SK-N-SH (cell line): ENCODE measurements around the gene PLPPR5. TPM values are rescaled to one million over a fixed set of nuclear protein-coding genes. Genes with fewer than 3 reads are reported as not detected.

Source experiments
- CTCF ChIA-PET: fragments of 300-600, 350-600 bp; formaldehyde crosslinking; extraction: SDS; loops from one replicate; lab custom pipeline; 2021; lab: Yijun Ruan, JAX
- POLR2A ChIA-PET: fragments of 350-600 bp; sonication (Branson Sonifier 250); formaldehyde crosslinking; extraction: SDS; loops from one replicate; lab custom pipeline; 2020; ENCODE audit warnings: antibody characterized with exemption, inconsistent platforms; lab: Yijun Ruan, JAX
- DNase-seq: peaks from one replicate; pipeline ENCODE4 v3.0.0; 2012
- H2AFZ ChIP-seq: fragments of 200-600 bp; sonication (generic); 2 replicates; pipeline ENCODE4 v1.8.1; 2016; ENCODE audit warnings: antibody characterized with exemption, mild to moderate bottlenecking, low read depth
- H3F3A ChIP-seq: fragments of 200-600 bp; sonication (generic); replicated peaks from 2 replicates; pipeline ENCODE3; 2016; ENCODE audit warnings: antibody characterized with exemption, mild to moderate bottlenecking; ENCODE audit not compliant: insufficient read depth
- H3K27ac ChIP-seq, 2 experiments: fragments of 200-500 bp in 1 of 2; fragments of 200-600 bp in 1 of 2; sonication (Bioruptor generic) in 1 of 2; sonication (generic), shearing (Covaris generic) in 1 of 2; 2 replicates each; pipeline versions ENCODE4 v1.5.1 to v1.6.1; 2014 to 2016; ENCODE audit warnings: low read depth in 2 of 2, inconsistent platforms in 1 of 2, low read length in 1 of 2, mild to moderate bottlenecking in 1 of 2, mixed read lengths in 1 of 2
- H3K27me3 ChIP-seq: fragments of 200-600 bp; sonication (generic), shearing (Covaris generic); 2 replicates; pipeline ENCODE4 v1.6.1; 2016; ENCODE audit warnings: mixed run types; ENCODE audit not compliant: insufficient read depth
- H3K36me3 ChIP-seq, 2 experiments: fragments of 200-500 bp in 1 of 2; fragments of 200-600 bp in 1 of 2; sonication (Bioruptor generic) in 1 of 2; sonication (generic) in 1 of 2; replicated peaks in 1 of 2; 2 replicates each; pipeline versions ENCODE3 to v1.5.1; 2014 to 2016; ENCODE audit warnings: low read length in 1 of 2, mild to moderate bottlenecking in 1 of 2; ENCODE audit not compliant: insufficient read depth in 2 of 2, control insufficient read depth in 1 of 2
- H3K4me1 ChIP-seq, 2 experiments: fragments of 200-500 bp in 1 of 2; fragments of 200-600 bp in 1 of 2; sonication (Bioruptor generic) in 1 of 2; sonication (generic), shearing (Covaris generic) in 1 of 2; 2 replicates each; pipeline versions ENCODE4 v1.5.1 to v1.6.1; 2014 to 2016; ENCODE audit warnings: low read depth in 1 of 2, low read length in 1 of 2, mixed run types in 1 of 2; ENCODE audit not compliant: insufficient read depth in 2 of 2, control insufficient read depth in 1 of 2
- H3K4me2 ChIP-seq: fragments of 200-600 bp; sonication (generic), shearing (Covaris generic); 2 replicates; pipeline ENCODE4 v1.6.1; 2017; ENCODE audit warnings: mixed run types
- H3K4me3 ChIP-seq, 2 experiments: fragments of 200-500 bp in 1 of 2; fragments of 200-600 bp in 1 of 2; sonication (Bioruptor generic) in 1 of 2; sonication (generic), shearing (Covaris generic) in 1 of 2; 2 replicates each; pipeline versions ENCODE4 v1.5.1 to v1.8.1; 2014 to 2016; ENCODE audit warnings: low read depth in 2 of 2, inconsistent platforms in 1 of 2, low read length in 1 of 2, mild to moderate bottlenecking in 1 of 2, mixed read lengths in 1 of 2, moderate library complexity in 1 of 2
- H3K79me2 ChIP-seq: fragments of 200-600 bp; sonication (generic); 2 replicates; pipeline ENCODE4 v1.8.1; 2017; ENCODE audit warnings: mild to moderate bottlenecking; ENCODE audit not compliant: insufficient read depth
- H3K9ac ChIP-seq: fragments of 200-600 bp; sonication (generic); 2 replicates; pipeline ENCODE4 v1.6.1; 2017; ENCODE audit warnings: mixed run types
- H3K9me2 ChIP-seq: fragments of 200-600 bp; sonication (generic); 2 replicates; pipeline ENCODE4 v1.6.1; 2017; ENCODE audit warnings: mixed run types
- H3K9me3 ChIP-seq: fragments of 200-600 bp; sonication (generic); 2 replicates; pipeline ENCODE4 v1.6.1; 2017; ENCODE audit warnings: mixed run types, mild to moderate bottlenecking, moderate library complexity
- H4K20me1 ChIP-seq: fragments of 200-600 bp; sonication (generic); 2 replicates; pipeline ENCODE4 v1.6.1; 2017; ENCODE audit warnings: mild to moderate bottlenecking, mixed run types; ENCODE audit not compliant: insufficient read depth
- ELF1 ChIP-seq: IDR thresholded peaks from 2 replicates; pipeline ENCODE4 v1.4.0; 2012
- MXI1 ChIP-seq: IDR thresholded peaks from 2 replicates; pipeline ENCODE4 v1.6.1; 2012; ENCODE audit warnings: mild to moderate bottlenecking, low read depth, low read length, improper control_type of control experiment
- NFIC ChIP-seq: IDR thresholded peaks from 2 replicates; pipeline ENCODE4 v1.4.0; 2012; ENCODE audit warnings: borderline replicate concordance
- NRF1 ChIP-seq: IDR thresholded peaks from 2 replicates; pipeline ENCODE4 v1.6.1; 2012; ENCODE audit warnings: low read depth, mild to moderate bottlenecking, low read length
- RFX5 ChIP-seq: IDR thresholded peaks from 2 replicates; pipeline ENCODE4 v1.6.1; 2012; ENCODE audit warnings: mild to moderate bottlenecking, improper control_type of control experiment, low read length
- RXRA ChIP-seq: IDR thresholded peaks from 2 replicates; pipeline ENCODE4 v1.4.0; 2012; ENCODE audit warnings: low read depth, mild to moderate bottlenecking, borderline replicate concordance
- SMC3 ChIP-seq: IDR thresholded peaks from 2 replicates; pipeline ENCODE4 v1.6.1; 2012; ENCODE audit warnings: low read depth, low read length, improper control_type of control experiment
- TAF1 ChIP-seq: IDR thresholded peaks from 2 replicates; pipeline ENCODE4 v1.6.1; 2012; ENCODE audit warnings: low read depth, mild to moderate bottlenecking, low read length, moderate library complexity, borderline replicate concordance
- TEAD4 ChIP-seq: IDR thresholded peaks from 2 replicates; pipeline ENCODE4 v1.4.0; 2012; ENCODE audit warnings: mild to moderate bottlenecking, borderline replicate concordance; ENCODE audit not compliant: insufficient read depth
- USF2 ChIP-seq: fragments of 150-350 bp; IDR thresholded peaks from 2 replicates; pipeline ENCODE4 v1.6.1; 2017; ENCODE audit warnings: antibody characterized with exemption, low read length, low read depth, borderline replicate concordance
- WGBS: methylation state at CpG from one replicate; pipeline ENCODE4 v1.1.6; 2017; ENCODE audit warnings: low lambda C conversion rate; 5-methylcytosine and 5-hydroxymethylcytosine counted together
- polyA plus RNA-seq, 3 experiments: library from polyadenylated mRNA; depleted of rRNA; stranded (reverse); fragments of >200 nt; gene quantifications; 2 replicates each; pipeline ENCODE4 v1.2.3, GENCODE V29; 2012
- TF ChIP-seq, protein P1 (sequence below): fragments of 200-600 bp; sonication (generic); IDR thresholded peaks from 2 replicates; pipeline ENCODE4 v1.6.1; 2017; ENCODE audit warnings: antibody characterized with exemption, mild to moderate bottlenecking, moderate library complexity
- TF ChIP-seq, protein P2 (sequence below): IDR thresholded peaks from 2 replicates; pipeline ENCODE4 v1.6.1; 2012; ENCODE audit warnings: mild to moderate bottlenecking, low read depth, low read length, moderate library complexity
- TF ChIP-seq, protein P3 (sequence below): IDR thresholded peaks from 2 replicates; pipeline ENCODE4 v1.4.0; 2012; ENCODE audit warnings: low read depth

Gene PLPPR5, protein sequence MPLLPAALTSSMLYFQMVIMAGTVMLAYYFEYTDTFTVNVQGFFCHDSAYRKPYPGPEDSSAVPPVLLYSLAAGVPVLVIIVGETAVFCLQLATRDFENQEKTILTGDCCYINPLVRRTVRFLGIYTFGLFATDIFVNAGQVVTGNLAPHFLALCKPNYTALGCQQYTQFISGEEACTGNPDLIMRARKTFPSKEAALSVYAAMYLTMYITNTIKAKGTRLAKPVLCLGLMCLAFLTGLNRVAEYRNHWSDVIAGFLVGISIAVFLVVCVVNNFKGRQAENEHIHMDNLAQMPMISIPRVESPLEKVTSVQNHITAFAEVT
- 0.23 and 0.49 TPM in 2 replicates for polyA plus RNA-seq (2012; rRNA removed)
- 0.95 and 1.4 TPM in 2 replicates for polyA plus RNA-seq (2012; cell fraction: cytosol; rRNA removed)
- 0.16 and 0.19 TPM in 2 replicates for polyA plus RNA-seq (2012; cell fraction: nucleus; rRNA removed)

- no peak for TF ChIP-seq NFIC
- TF ChIP-seq SMC3 = no peak
- no peak for TF ChIP-seq NRF1
- peak; percentile 11; the same call in 1 of the 2 replicates for TF ChIP-seq MXI1
- TF ChIP-seq USF2 = no peak
- TF ChIP-seq RXRA = no peak
- TF ChIP-seq, protein P1, sequence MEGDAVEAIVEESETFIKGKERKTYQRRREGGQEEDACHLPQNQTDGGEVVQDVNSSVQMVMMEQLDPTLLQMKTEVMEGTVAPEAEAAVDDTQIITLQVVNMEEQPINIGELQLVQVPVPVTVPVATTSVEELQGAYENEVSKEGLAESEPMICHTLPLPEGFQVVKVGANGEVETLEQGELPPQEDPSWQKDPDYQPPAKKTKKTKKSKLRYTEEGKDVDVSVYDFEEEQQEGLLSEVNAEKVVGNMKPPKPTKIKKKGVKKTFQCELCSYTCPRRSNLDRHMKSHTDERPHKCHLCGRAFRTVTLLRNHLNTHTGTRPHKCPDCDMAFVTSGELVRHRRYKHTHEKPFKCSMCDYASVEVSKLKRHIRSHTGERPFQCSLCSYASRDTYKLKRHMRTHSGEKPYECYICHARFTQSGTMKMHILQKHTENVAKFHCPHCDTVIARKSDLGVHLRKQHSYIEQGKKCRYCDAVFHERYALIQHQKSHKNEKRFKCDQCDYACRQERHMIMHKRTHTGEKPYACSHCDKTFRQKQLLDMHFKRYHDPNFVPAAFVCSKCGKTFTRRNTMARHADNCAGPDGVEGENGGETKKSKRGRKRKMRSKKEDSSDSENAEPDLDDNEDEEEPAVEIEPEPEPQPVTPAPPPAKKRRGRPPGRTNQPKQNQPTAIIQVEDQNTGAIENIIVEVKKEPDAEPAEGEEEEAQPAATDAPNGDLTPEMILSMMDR = 0 out of 2 replicates have a peak, but pooled peaks have one; percentile 26
- no peak for TF ChIP-seq RFX5
- H3K9ac ChIP-seq = no peak within 1 kb of the TSS
- ChIA-PET POLR2A (interaction anchor here (1.0 to 1.5 kb wide), 4 partner anchors 14 to 260 kb away, joined by 3 to 5 read pairs (median 3); partner anchors contain the start of gene PLPPR4), CTCF (interaction anchor here (0.9 to 4.8 kb wide), 13 partner anchors 8 to 255 kb away, joined by 3 to 30 read pairs (median 4); no protein-coding TSS in a partner anchor)
- no peaks in the 10 kb centered on the region for H3K79me2 ChIP-seq
- 2% methylated on average over 19 of the region's 56 CpGs for WGBS
- no peaks in the 10 kb centered on the region for H3F3A ChIP-seq
- peaks cover 0 to 8% of the 10 kb centered on the region in 2 experiments; a peak in 1 of 4 replicates for H3K4me1 ChIP-seq
- no peaks in the 10 kb centered on the region for H3K9me2 ChIP-seq
- H3K27me3 ChIP-seq = peaks cover 31% of the 10 kb centered on the region
- peak within 1 kb of the TSS in 1 of 2 experiments; percentile 93; a peak in 2 of 4 replicates for H3K27ac ChIP-seq
- peak within 1 kb of the TSS; percentile 56 to 64 for H3K4me3 ChIP-seq
- H2AFZ ChIP-seq = peak within 1 kb of the TSS; percentile 76
- no peaks in the 10 kb centered on the region for H3K9me3 ChIP-seq
- H3K36me3 ChIP-seq = no peaks in the 10 kb centered on the region
- H3K4me2 ChIP-seq = peak within 1 kb of the TSS; percentile 78
- DNase-seq = peak; percentile 86
- no peaks in the 10 kb centered on the region for H4K20me1 ChIP-seq
Measured at GRCh38 chr1:99004861-99005442, at the start of gene PLPPR5. Gene PLPPR5 (minus strand): TSS chr1:99004861. CDS start chr1:99004671, 190 bp downstream.

DNA sequence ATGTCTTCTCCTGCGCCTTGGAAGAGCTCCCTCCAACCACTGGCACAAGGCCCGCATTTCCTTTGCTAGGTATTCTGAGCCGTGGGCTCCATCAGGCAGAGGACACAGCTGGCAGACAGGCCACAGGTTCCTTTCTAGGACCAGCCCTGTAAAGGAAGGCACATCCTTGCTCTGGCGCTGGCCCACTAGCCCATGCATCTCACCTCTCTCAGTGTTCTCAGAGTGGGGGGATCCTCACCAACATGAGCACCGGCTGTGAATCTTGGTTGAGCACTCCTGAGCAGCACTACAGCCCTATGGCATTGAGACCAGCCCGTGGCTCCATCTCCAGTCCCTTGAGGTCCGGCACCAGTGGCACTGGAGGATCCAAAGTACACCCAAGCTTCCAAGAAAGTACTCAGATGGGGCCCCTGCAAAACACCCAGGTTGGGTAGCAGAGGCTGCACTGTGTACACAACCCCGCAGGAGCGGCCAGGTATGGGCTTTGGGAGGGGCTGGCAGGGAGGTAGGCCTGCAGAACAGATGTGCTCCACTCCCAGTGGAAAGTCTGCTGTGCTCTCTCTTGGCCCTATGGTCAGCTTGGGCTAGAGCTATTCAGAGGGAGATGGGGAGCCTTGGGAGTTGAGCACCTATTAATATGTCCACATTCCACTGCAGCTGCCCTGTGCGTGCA lies 47.1 kb upstream of the PLPPR5 start:
- TF ChIP-seq TAF1 = no peak
- TF ChIP-seq ELF1 = no peak
- TF ChIP-seq, protein P2, sequence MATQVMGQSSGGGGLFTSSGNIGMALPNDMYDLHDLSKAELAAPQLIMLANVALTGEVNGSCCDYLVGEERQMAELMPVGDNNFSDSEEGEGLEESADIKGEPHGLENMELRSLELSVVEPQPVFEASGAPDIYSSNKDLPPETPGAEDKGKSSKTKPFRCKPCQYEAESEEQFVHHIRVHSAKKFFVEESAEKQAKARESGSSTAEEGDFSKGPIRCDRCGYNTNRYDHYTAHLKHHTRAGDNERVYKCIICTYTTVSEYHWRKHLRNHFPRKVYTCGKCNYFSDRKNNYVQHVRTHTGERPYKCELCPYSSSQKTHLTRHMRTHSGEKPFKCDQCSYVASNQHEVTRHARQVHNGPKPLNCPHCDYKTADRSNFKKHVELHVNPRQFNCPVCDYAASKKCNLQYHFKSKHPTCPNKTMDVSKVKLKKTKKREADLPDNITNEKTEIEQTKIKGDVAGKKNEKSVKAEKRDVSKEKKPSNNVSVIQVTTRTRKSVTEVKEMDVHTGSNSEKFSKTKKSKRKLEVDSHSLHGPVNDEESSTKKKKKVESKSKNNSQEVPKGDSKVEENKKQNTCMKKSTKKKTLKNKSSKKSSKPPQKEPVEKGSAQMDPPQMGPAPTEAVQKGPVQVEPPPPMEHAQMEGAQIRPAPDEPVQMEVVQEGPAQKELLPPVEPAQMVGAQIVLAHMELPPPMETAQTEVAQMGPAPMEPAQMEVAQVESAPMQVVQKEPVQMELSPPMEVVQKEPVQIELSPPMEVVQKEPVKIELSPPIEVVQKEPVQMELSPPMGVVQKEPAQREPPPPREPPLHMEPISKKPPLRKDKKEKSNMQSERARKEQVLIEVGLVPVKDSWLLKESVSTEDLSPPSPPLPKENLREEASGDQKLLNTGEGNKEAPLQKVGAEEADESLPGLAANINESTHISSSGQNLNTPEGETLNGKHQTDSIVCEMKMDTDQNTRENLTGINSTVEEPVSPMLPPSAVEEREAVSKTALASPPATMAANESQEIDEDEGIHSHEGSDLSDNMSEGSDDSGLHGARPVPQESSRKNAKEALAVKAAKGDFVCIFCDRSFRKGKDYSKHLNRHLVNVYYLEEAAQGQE = no peak
- TF ChIP-seq SMC3 = no peak
- TF ChIP-seq, protein P3, sequence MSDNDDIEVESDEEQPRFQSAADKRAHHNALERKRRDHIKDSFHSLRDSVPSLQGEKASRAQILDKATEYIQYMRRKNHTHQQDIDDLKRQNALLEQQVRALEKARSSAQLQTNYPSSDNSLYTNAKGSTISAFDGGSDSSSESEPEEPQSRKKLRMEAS = no peak
- TF ChIP-seq TEAD4 = no peak
- TF ChIP-seq, protein P1 = no peak
- Histone ChIP-seq H3F3A (no peaks in the 10 kb centered on the region), H3K79me2 (no peaks in the 10 kb centered on the region), H3K36me3 (no peaks in the 10 kb centered on the region), H4K20me1 (no peaks in the 10 kb centered on the region), H3K4me1 (no peaks in the 10 kb centered on the region), H3K9ac (no peak overlapping the region), H2AFZ (no peak overlapping the region), H3K9me3 (no peaks in the 10 kb centered on the region), H3K4me2 (no peak overlapping the region), H3K27me3 (no peaks in the 10 kb centered on the region; the same call in 1 of the 2 replicates), H3K4me3 (no peak overlapping the region), H3K9me2 (no peaks in the 10 kb centered on the region), H3K27ac (no peak overlapping the region)
- ChIA-PET CTCF (interaction anchor here (1.5 kb wide), 1 partner anchor 17 kb away, joined by 3 read pairs; no protein-coding TSS in a partner anchor), POLR2A (no interaction called here)
- no peak for DNase-seq
- WGBS = 74% methylated on average over 6 of the region's 10 CpGs
